HEK293 (cell line): ENCODE measurements around the gene LDAF1.
A peak's percentile ranks its signal among the peaks of the same experiment; 100 is the strongest.

Experiments
- CTCF ChIA-PET: fragments of 350-600 bp; formaldehyde crosslinking; extraction: SDS; loops from one replicate; lab custom pipeline; 2021; ENCODE audit warnings: antibody characterized with exemption; lab: Yijun Ruan, JAX
- POLR2A ChIA-PET: fragments of 300-600 bp; formaldehyde crosslinking; extraction: SDS; loops from one replicate; lab custom pipeline; 2020; ENCODE audit warnings: antibody characterized with exemption, inconsistent platforms; lab: Yijun Ruan, JAX
- H3K27ac ChIP-seq: fragments of 200-500 bp; sonication (Bioruptor generic); 2 replicates; pipeline ENCODE4 v1.5.1; 2014; ENCODE audit warnings: low read depth, low read length, control low read depth, inconsistent platforms; ENCODE audit errors: extremely low read depth
- H3K36me3 ChIP-seq, 2 experiments: fragments of 200-500 bp in 1 of 2; sonication (Bioruptor generic) in 1 of 2; 1 replicate in 1 of 2; 2 replicates in 1 of 2; pipeline ENCODE4 v1.5.1; 2014 to 2017; ENCODE audit warnings: inconsistent platforms in 2 of 2, low read length in 2 of 2; ENCODE audit not compliant: control insufficient read depth in 2 of 2, insufficient read depth in 1 of 2
- H3K4me1 ChIP-seq: fragments of 200-500 bp; sonication (Bioruptor generic); 2 replicates; pipeline ENCODE4 v1.5.1; 2014; ENCODE audit warnings: mild to moderate bottlenecking, low read length, inconsistent platforms; ENCODE audit not compliant: control insufficient read depth, insufficient read depth
- H3K4me3 ChIP-seq: 2 replicates; pipeline ENCODE4 v1.5.1; 2011; ENCODE audit warnings: low read depth, mild to moderate bottlenecking, control low read depth, low read length, moderate library complexity
- H3K9me3 ChIP-seq: fragments of 200-500 bp; sonication (Bioruptor generic); 2 replicates; pipeline ENCODE4 v1.5.1; 2014; ENCODE audit warnings: low read depth, low read length, inconsistent platforms; ENCODE audit not compliant: control insufficient read depth, insufficient read depth
- EGR2 ChIP-seq: fragments of 450-650 bp; formaldehyde crosslinking; IDR thresholded peaks from 2 replicates; pipeline ENCODE4 v1.5.1; 2016; ENCODE audit warnings: low read depth, missing biosample characterization, missing genetic modification characterization
- HOXC10 ChIP-seq: sonication (generic); formaldehyde crosslinking; IDR thresholded peaks from 2 replicates; pipeline ENCODE4 v1.8.1; 2023; ENCODE audit warnings: mild to moderate bottlenecking, missing genetic modification reagents
- IKZF3 ChIP-seq: fragments of 450-650 bp; IDR thresholded peaks from 2 replicates; pipeline ENCODE4 v1.5.0; 2018; ENCODE audit warnings: missing biosample characterization, mild to moderate bottlenecking, missing genetic modification characterization, moderate library complexity
- SETDB1 ChIP-seq: IDR thresholded peaks from one replicate; pipeline ENCODE4 v1.6.1; 2017; ENCODE audit warnings: mild to moderate bottlenecking, low read length, moderate library complexity, mixed read lengths; ENCODE audit not compliant: insufficient read length
- TRIM28 ChIP-seq: IDR thresholded peaks from 2 replicates; pipeline ENCODE4 v1.6.1; 2011; ENCODE audit warnings: low read length, control low read depth, borderline replicate concordance
- YY2 ChIP-seq: fragments of 450-650 bp; formaldehyde crosslinking; IDR thresholded peaks from 2 replicates; pipeline ENCODE4 v1.5.1; 2016; ENCODE audit warnings: missing biosample characterization, missing genetic modification characterization
- ZBTB44 ChIP-seq: fragments of 450-650 bp; IDR thresholded peaks from 2 replicates; pipeline ENCODE4 v1.5.1; 2018; ENCODE audit warnings: missing biosample characterization, mild to moderate bottlenecking, missing genetic modification characterization
- ZBTB7A ChIP-seq: fragments of 450-650 bp; formaldehyde crosslinking; IDR thresholded peaks from 2 replicates; pipeline ENCODE4 v1.5.1; 2016; ENCODE audit warnings: low read depth, missing biosample characterization, missing genetic modification characterization
- ZFP37 ChIP-seq: fragments of 450-650 bp; formaldehyde crosslinking; IDR thresholded peaks from 2 replicates; pipeline ENCODE4 v1.5.1; 2016; ENCODE audit warnings: missing biosample characterization, missing genetic modification characterization
- ZFP69B ChIP-seq: fragments of 450-650 bp; formaldehyde crosslinking; IDR thresholded peaks from 2 replicates; pipeline ENCODE4 v1.5.1; 2016; ENCODE audit warnings: missing biosample characterization, missing genetic modification characterization
- ZNF112 ChIP-seq: fragments of 450-650 bp; formaldehyde crosslinking; IDR thresholded peaks from 2 replicates; pipeline ENCODE4 v1.5.0; 2017; ENCODE audit warnings: missing biosample characterization, missing genetic modification characterization
- ZNF19 ChIP-seq: fragments of 450-650 bp; formaldehyde crosslinking; IDR thresholded peaks from 2 replicates; pipeline ENCODE4; 2016; ENCODE audit warnings: missing biosample characterization, missing genetic modification characterization, low read depth
- ZNF211 ChIP-seq: fragments of 450-650 bp; formaldehyde crosslinking; IDR thresholded peaks from 2 replicates; pipeline ENCODE4 v1.5.1; 2016; ENCODE audit warnings: low read depth, missing biosample characterization, missing genetic modification characterization
- ZNF24 ChIP-seq: fragments of 450-650 bp; formaldehyde crosslinking; IDR thresholded peaks from 2 replicates; pipeline ENCODE4 v1.5.1; 2016; ENCODE audit warnings: missing biosample characterization, missing genetic modification characterization
- ZNF248 ChIP-seq: fragments of 450-650 bp; formaldehyde crosslinking; IDR thresholded peaks from 2 replicates; pipeline ENCODE4 v1.5.1; 2017; ENCODE audit warnings: missing biosample characterization, missing genetic modification characterization
- ZNF335 ChIP-seq: fragments of 450-650 bp; formaldehyde crosslinking; conservative IDR thresholded peaks from 2 replicates; pipeline ENCODE4 v1.5.1; 2016; ENCODE audit warnings: missing biosample characterization, missing genetic modification characterization
- ZNF37A ChIP-seq: fragments of 450-650 bp; IDR thresholded peaks from 2 replicates; pipeline ENCODE4 v1.5.1; 2018; ENCODE audit warnings: missing biosample characterization, missing genetic modification characterization
- ZNF394 ChIP-seq: fragments of 450-650 bp; formaldehyde crosslinking; IDR thresholded peaks from 2 replicates; pipeline ENCODE4 v1.5.1; 2016; ENCODE audit warnings: missing biosample characterization, missing genetic modification characterization, mild to moderate bottlenecking, moderate library complexity, borderline replicate concordance
- ZNF560 ChIP-seq: fragments of 450-650 bp; formaldehyde crosslinking; IDR thresholded peaks from 2 replicates; pipeline ENCODE4 v1.5.1; 2017; ENCODE audit warnings: missing biosample characterization, missing genetic modification characterization, borderline replicate concordance
- ZNF561 ChIP-seq: fragments of 450-650 bp; IDR thresholded peaks from 2 replicates; pipeline ENCODE4 v1.5.1; 2018; ENCODE audit warnings: missing biosample characterization, missing genetic modification characterization, borderline replicate concordance
- ZNF76 ChIP-seq: fragments of 450-650 bp; formaldehyde crosslinking; IDR thresholded peaks from 2 replicates; pipeline ENCODE4; 2016; ENCODE audit warnings: low read depth, missing biosample characterization, missing genetic modification characterization, borderline replicate concordance
- ZNF830 ChIP-seq: fragments of 450-650 bp; IDR thresholded peaks from 2 replicates; pipeline ENCODE4 v1.5.0; 2018; ENCODE audit warnings: missing biosample characterization, missing genetic modification characterization, low read depth, mild to moderate bottlenecking, moderate library complexity
- TF ChIP-seq, protein P1 (sequence below): fragments of 450-650 bp; formaldehyde crosslinking; IDR thresholded peaks from 2 replicates; pipeline ENCODE4 v1.5.1; 2017; ENCODE audit warnings: missing biosample characterization, missing genetic modification characterization
- TF ChIP-seq, protein P2 (sequence below): fragments of 450-650 bp; IDR thresholded peaks from 2 replicates; pipeline ENCODE4 v1.5.1; 2018; ENCODE audit warnings: missing biosample characterization, missing genetic modification characterization
- TF ChIP-seq, protein P3 (sequence below): fragments of 450-650 bp; formaldehyde crosslinking; IDR thresholded peaks from 2 replicates; pipeline ENCODE4 v1.5.1; 2016; ENCODE audit warnings: missing biosample characterization, missing genetic modification characterization

LDAF1 gene

GRCh38 chr16:21145738-21146137, 12.7 kb upstream of the LDAF1 start:
- Histone ChIP-seq H3K4me1 (no peaks in the 10 kb centered on the region), H3K36me3 (no peaks in the 10 kb centered on the region), H3K9me3 (no peaks in the 10 kb centered on the region), H3K4me3 (no peak overlapping the region), H3K27ac (no peak overlapping the region)
- CTCF ChIA-PET, result interaction anchor here (0.7 kb wide), 1 partner anchor 1058 kb away, joined by 3 read pairs; no protein-coding TSS in a partner anchor
- no peak for TF ChIP-seq HOXC10
- TF ChIP-seq ZNF112 (tag by site-specific recombination), result no peak
- TF ChIP-seq ZBTB7A (tag by site-specific recombination), result no peak
- TF ChIP-seq ZNF211 (tag by site-specific recombination), result no peak
- TF ChIP-seq ZNF37A (tag by site-specific recombination), result no peak
- TF ChIP-seq ZNF76 (tag by site-specific recombination), result no peak
- TF ChIP-seq, protein P1, sequence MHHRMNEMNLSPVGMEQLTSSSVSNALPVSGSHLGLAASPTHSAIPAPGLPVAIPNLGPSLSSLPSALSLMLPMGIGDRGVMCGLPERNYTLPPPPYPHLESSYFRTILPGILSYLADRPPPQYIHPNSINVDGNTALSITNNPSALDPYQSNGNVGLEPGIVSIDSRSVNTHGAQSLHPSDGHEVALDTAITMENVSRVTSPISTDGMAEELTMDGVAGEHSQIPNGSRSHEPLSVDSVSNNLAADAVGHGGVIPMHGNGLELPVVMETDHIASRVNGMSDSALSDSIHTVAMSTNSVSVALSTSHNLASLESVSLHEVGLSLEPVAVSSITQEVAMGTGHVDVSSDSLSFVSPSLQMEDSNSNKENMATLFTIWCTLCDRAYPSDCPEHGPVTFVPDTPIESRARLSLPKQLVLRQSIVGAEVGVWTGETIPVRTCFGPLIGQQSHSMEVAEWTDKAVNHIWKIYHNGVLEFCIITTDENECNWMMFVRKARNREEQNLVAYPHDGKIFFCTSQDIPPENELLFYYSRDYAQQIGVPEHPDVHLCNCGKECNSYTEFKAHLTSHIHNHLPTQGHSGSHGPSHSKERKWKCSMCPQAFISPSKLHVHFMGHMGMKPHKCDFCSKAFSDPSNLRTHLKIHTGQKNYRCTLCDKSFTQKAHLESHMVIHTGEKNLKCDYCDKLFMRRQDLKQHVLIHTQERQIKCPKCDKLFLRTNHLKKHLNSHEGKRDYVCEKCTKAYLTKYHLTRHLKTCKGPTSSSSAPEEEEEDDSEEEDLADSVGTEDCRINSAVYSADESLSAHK (tag by site-specific recombination), result no peak
- no peak for TF ChIP-seq ZNF248 (tag by site-specific recombination)
- TF ChIP-seq, protein P2, sequence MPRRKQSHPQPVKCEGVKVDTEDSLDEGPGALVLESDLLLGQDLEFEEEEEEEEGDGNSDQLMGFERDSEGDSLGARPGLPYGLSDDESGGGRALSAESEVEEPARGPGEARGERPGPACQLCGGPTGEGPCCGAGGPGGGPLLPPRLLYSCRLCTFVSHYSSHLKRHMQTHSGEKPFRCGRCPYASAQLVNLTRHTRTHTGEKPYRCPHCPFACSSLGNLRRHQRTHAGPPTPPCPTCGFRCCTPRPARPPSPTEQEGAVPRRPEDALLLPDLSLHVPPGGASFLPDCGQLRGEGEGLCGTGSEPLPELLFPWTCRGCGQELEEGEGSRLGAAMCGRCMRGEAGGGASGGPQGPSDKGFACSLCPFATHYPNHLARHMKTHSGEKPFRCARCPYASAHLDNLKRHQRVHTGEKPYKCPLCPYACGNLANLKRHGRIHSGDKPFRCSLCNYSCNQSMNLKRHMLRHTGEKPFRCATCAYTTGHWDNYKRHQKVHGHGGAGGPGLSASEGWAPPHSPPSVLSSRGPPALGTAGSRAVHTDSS, result no peak
- TF ChIP-seq TRIM28, result no peak
- TF ChIP-seq IKZF3 (tag by site-specific recombination), result no peak
- TF ChIP-seq YY2 (tag by site-specific recombination), result no peak
- TF ChIP-seq ZNF830, result no peak
- TF ChIP-seq ZNF394, result no peak
- TF ChIP-seq ZNF19 (tag by site-specific recombination), result no peak
- TF ChIP-seq, protein P3, sequence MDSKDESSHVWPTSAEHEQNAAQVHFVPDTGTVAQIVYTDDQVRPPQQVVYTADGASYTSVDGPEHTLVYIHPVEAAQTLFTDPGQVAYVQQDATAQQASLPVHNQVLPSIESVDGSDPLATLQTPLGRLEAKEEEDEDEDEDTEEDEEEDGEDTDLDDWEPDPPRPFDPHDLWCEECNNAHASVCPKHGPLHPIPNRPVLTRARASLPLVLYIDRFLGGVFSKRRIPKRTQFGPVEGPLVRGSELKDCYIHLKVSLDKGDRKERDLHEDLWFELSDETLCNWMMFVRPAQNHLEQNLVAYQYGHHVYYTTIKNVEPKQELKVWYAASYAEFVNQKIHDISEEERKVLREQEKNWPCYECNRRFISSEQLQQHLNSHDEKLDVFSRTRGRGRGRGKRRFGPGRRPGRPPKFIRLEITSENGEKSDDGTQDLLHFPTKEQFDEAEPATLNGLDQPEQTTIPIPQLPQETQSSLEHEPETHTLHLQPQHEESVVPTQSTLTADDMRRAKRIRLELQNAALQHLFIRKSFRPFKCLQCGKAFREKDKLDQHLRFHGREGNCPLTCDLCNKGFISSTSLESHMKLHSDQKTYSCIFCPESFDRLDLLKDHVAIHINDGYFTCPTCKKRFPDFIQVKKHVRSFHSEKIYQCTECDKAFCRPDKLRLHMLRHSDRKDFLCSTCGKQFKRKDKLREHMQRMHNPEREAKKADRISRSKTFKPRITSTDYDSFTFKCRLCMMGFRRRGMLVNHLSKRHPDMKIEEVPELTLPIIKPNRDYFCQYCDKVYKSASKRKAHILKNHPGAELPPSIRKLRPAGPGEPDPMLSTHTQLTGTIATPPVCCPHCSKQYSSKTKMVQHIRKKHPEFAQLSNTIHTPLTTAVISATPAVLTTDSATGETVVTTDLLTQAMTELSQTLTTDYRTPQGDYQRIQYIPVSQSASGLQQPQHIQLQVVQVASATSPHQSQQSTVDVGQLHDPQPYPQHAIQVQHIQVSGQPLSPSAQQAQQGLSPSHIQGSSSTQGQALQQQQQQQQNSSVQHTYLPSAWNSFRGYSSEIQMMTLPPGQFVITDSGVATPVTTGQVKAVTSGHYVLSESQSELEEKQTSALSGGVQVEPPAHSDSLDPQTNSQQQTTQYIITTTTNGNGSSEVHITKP (tag by site-specific recombination), result no peak
- POLR2A ChIA-PET, result no interaction called here

- ChIA-PET CTCF (interaction anchor here (0.6 kb wide), 1 partner anchor 246 kb away, joined by 5 read pairs; no protein-coding TSS in a partner anchor), POLR2A (no interaction called here)
- Histone ChIP-seq H3K9me3 (no peaks in the 10 kb centered on the region), H3K36me3 (no peaks in the 10 kb centered on the region), H3K27ac (no peak within 1 kb of the TSS), H3K4me3 (no peak within 1 kb of the TSS), H3K4me1 (no peaks in the 10 kb centered on the region)
- no peak for TF ChIP-seq ZNF560 (tag by site-specific recombination)
- TF ChIP-seq, protein P2, result no peak
- no peak for TF ChIP-seq EGR2 (tag by site-specific recombination)
- TF ChIP-seq ZNF19 (tag by site-specific recombination), result no peak
- 0 out of 2 replicates have a peak, but pooled peaks have one; percentile 30 for TF ChIP-seq ZNF335 (tag by site-specific recombination)
- TF ChIP-seq ZBTB44 (tag by site-specific recombination), result no peak
- TF ChIP-seq ZNF24, result no peak
- no peak for TF ChIP-seq SETDB1
- TF ChIP-seq ZFP37 (tag by site-specific recombination), result no peak
- no peak for TF ChIP-seq ZFP69B
- no peak for TF ChIP-seq TRIM28
- TF ChIP-seq ZNF561 (tag by site-specific recombination), result no peak
These were observed 8.0 kb upstream of the LDAF1 start, which contains the start of gene DNAH3 for GRCh38 chr16:21150375-21151001. DNAH3 (minus strand) TSS chr16:21150846; CDS start chr16:21150319, 527 bp downstream.
